SK-N-SH treated with all-trans-retinoic acid at 6 μM for 48 hours (cell line): ENCODE data around the gene NFKB1.

Source experiments
- ATAC-seq: fragments of 200-7000 bp; cut with Tn5 transposase; 3 replicates; pipeline ENCODE4 v1.9.1; 2020; ENCODE audit warnings: mild to moderate bottlenecking, moderate library complexity
- ARNTL ChIP-seq: fragments of 450-650 bp; formaldehyde crosslinking; IDR thresholded peaks from 2 replicates; pipeline ENCODE4 v1.5.0; 2020; ENCODE audit warnings: low read depth, mild to moderate bottlenecking, moderate library complexity, borderline replicate concordance
- BACH2 ChIP-seq: fragments of 250-450 bp; sonication (Bioruptor Pico); IDR thresholded peaks from 2 replicates; pipeline ENCODE4 v1.9.0; 2021; ENCODE audit warnings: mild to moderate bottlenecking, borderline replicate concordance
- CREB5 ChIP-seq: fragments of 250-450 bp; sonication (Bioruptor Pico); IDR thresholded peaks from 2 replicates; pipeline ENCODE4 v1.5.1; 2020; ENCODE audit warnings: low read depth, mild to moderate bottlenecking, moderate library complexity
- ESRRG ChIP-seq: fragments of 250-450 bp; sonication (Bioruptor Pico); IDR thresholded peaks from 2 replicates; pipeline ENCODE4 v1.6.1; 2021; ENCODE audit warnings: mild to moderate bottlenecking
- GLIS3 ChIP-seq: fragments of 250-450 bp; sonication (Bioruptor Pico); IDR thresholded peaks from 2 replicates; pipeline ENCODE4 v1.5.0; 2020; ENCODE audit warnings: mild to moderate bottlenecking, moderate library complexity
- ISL1 ChIP-seq: fragments of 250-450 bp; sonication (Bioruptor Pico); IDR thresholded peaks from 2 replicates; pipeline ENCODE4 v2.1.2; 2022; ENCODE audit warnings: mild to moderate bottlenecking, moderate library complexity
- OSR1 ChIP-seq: fragments of 250-450 bp; sonication (Bioruptor Pico); IDR thresholded peaks from 2 replicates; pipeline ENCODE4 v1.8.0; 2022; ENCODE audit warnings: moderate library complexity, mild to moderate bottlenecking, inconsistent platforms
- PPARA ChIP-seq: fragments of 250-450 bp; sonication (Bioruptor Pico); IDR thresholded peaks from 2 replicates; pipeline ENCODE4 v1.5.0; 2020; ENCODE audit warnings: mild to moderate bottlenecking, borderline replicate concordance
- RARB ChIP-seq: fragments of 250-450 bp; sonication (Bioruptor Pico); IDR thresholded peaks from 2 replicates; pipeline ENCODE4 v1.8.0; 2021; ENCODE audit warnings: mild to moderate bottlenecking, moderate library complexity
- SNAI2 ChIP-seq: fragments of 250-450 bp; sonication (Bioruptor Pico); IDR thresholded peaks from 2 replicates; pipeline ENCODE4 v1.5.0; 2020; ENCODE audit warnings: mild to moderate bottlenecking, moderate library complexity
- TCF4 ChIP-seq: fragments of 250-450 bp; sonication (Bioruptor Pico); IDR thresholded peaks from 2 replicates; pipeline ENCODE4 v1.8.0; 2021; ENCODE audit warnings: mild to moderate bottlenecking, moderate library complexity, borderline replicate concordance
- TOX ChIP-seq: fragments of 250-450 bp; sonication (Bioruptor Pico); IDR thresholded peaks from 2 replicates; pipeline ENCODE4 v1.8.0; 2021; ENCODE audit warnings: mild to moderate bottlenecking, moderate library complexity, borderline replicate concordance
- TSHZ2 ChIP-seq: fragments of 250-450 bp; sonication (Bioruptor Pico); IDR thresholded peaks from 2 replicates; pipeline ENCODE4 v1.5.0; 2020; ENCODE audit warnings: mild to moderate bottlenecking, moderate library complexity
- ZC3H10 ChIP-seq: fragments of 250-450 bp; sonication (Bioruptor Pico); IDR thresholded peaks from 2 replicates; pipeline ENCODE4 v1.5.1; 2021; ENCODE audit warnings: mild to moderate bottlenecking, moderate library complexity
- ZFP3 ChIP-seq: fragments of 250-450 bp; sonication (Bioruptor Pico); IDR thresholded peaks from 2 replicates; pipeline ENCODE4 v1.5.0; 2020; ENCODE audit warnings: mild to moderate bottlenecking, moderate library complexity
- ZFP30 ChIP-seq: fragments of 450-650 bp; formaldehyde crosslinking; IDR thresholded peaks from 2 replicates; pipeline ENCODE4 v1.5.0; 2022; ENCODE audit warnings: mild to moderate bottlenecking, moderate library complexity
- ZNF565 ChIP-seq: fragments of 450-650 bp; formaldehyde crosslinking; conservative IDR thresholded peaks from 2 replicates; pipeline ENCODE4 v1.5.0; 2020; ENCODE audit warnings: low read depth, mild to moderate bottlenecking, moderate library complexity
- ZNF70 ChIP-seq: fragments of 450-650 bp; formaldehyde crosslinking; IDR thresholded peaks from 2 replicates; pipeline ENCODE4 v1.5.0; 2020; ENCODE audit warnings: mild to moderate bottlenecking, moderate library complexity
- ZNF8 ChIP-seq: fragments of 450-650 bp; formaldehyde crosslinking; IDR thresholded peaks from 2 replicates; pipeline ENCODE4 v1.5.0; 2020; ENCODE audit warnings: mild to moderate bottlenecking, moderate library complexity
- TF ChIP-seq, protein P1 (sequence below): fragments of 250-450 bp; sonication (Bioruptor Pico); IDR thresholded peaks from 2 replicates; pipeline ENCODE4 v1.8.0; 2020; ENCODE audit warnings: mild to moderate bottlenecking, moderate library complexity, borderline replicate concordance
- TF ChIP-seq, protein P2 (sequence below): fragments of 250-450 bp; sonication (Bioruptor Pico); IDR thresholded peaks from 2 replicates; pipeline ENCODE4 v1.5.1; 2021; ENCODE audit warnings: mild to moderate bottlenecking, moderate library complexity
- TF ChIP-seq, protein P3 (sequence below): fragments of 250-450 bp; sonication (Bioruptor Pico); IDR thresholded peaks from 2 replicates; pipeline ENCODE4 v1.8.0; 2021; ENCODE audit warnings: low read depth, mild to moderate bottlenecking, moderate library complexity, borderline replicate concordance

The NFKB1 gene

GRCh38 chr4:102554992-102555391 is 53.8 kb downstream of the NFKB1 start (continued):
- TF ChIP-seq TSHZ2 (CRISPR knock-in tag) = no peak

GRCh38 chr4:102557636-102558035 is 56.5 kb downstream of the NFKB1 start:
- no peak for ATAC-seq
- TF ChIP-seq RARB = no peak
- TF ChIP-seq ARNTL (CRISPR knock-in tag) = no peak
- TF ChIP-seq, protein P1, sequence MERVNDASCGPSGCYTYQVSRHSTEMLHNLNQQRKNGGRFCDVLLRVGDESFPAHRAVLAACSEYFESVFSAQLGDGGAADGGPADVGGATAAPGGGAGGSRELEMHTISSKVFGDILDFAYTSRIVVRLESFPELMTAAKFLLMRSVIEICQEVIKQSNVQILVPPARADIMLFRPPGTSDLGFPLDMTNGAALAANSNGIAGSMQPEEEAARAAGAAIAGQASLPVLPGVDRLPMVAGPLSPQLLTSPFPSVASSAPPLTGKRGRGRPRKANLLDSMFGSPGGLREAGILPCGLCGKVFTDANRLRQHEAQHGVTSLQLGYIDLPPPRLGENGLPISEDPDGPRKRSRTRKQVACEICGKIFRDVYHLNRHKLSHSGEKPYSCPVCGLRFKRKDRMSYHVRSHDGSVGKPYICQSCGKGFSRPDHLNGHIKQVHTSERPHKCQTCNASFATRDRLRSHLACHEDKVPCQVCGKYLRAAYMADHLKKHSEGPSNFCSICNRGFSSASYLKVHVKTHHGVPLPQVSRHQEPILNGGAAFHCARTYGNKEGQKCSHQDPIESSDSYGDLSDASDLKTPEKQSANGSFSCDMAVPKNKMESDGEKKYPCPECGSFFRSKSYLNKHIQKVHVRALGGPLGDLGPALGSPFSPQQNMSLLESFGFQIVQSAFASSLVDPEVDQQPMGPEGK (CRISPR knock-in tag) = no peak
- no peak for TF ChIP-seq TOX (CRISPR knock-in tag)
- TF ChIP-seq ZFP3 = no peak
- TF ChIP-seq, protein P2, sequence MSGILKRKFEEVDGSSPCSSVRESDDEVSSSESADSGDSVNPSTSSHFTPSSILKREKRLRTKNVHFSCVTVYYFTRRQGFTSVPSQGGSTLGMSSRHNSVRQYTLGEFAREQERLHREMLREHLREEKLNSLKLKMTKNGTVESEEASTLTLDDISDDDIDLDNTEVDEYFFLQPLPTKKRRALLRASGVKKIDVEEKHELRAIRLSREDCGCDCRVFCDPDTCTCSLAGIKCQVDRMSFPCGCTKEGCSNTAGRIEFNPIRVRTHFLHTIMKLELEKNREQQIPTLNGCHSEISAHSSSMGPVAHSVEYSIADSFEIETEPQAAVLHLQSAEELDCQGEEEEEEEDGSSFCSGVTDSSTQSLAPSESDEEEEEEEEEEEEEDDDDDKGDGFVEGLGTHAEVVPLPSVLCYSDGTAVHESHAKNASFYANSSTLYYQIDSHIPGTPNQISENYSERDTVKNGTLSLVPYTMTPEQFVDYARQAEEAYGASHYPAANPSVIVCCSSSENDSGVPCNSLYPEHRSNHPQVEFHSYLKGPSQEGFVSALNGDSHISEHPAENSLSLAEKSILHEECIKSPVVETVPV = no peak
- TF ChIP-seq ESRRG (CRISPR knock-in tag) = no peak
- TF ChIP-seq ISL1 = no peak
- no peak for TF ChIP-seq ZFP30 (CRISPR knock-in tag)
- no peak for TF ChIP-seq ZNF8
- TF ChIP-seq SNAI2 (CRISPR knock-in tag) = no peak
- no peak for TF ChIP-seq GLIS3 (CRISPR knock-in tag)
- no peak for TF ChIP-seq ZNF565 (CRISPR knock-in tag)
- TF ChIP-seq CREB5 = no peak
- TF ChIP-seq, protein P3, sequence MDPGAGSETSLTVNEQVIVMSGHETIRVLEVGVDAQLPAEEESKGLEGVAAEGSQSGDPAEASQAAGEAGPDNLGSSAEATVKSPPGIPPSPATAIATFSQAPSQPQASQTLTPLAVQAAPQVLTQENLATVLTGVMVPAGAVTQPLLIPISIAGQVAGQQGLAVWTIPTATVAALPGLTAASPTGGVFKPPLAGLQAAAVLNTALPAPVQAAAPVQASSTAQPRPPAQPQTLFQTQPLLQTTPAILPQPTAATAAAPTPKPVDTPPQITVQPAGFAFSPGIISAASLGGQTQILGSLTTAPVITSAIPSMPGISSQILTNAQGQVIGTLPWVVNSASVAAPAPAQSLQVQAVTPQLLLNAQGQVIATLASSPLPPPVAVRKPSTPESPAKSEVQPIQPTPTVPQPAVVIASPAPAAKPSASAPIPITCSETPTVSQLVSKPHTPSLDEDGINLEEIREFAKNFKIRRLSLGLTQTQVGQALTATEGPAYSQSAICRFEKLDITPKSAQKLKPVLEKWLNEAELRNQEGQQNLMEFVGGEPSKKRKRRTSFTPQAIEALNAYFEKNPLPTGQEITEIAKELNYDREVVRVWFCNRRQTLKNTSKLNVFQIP = no peak
- no peak for TF ChIP-seq TSHZ2 (CRISPR knock-in tag)
- no peak for TF ChIP-seq PPARA (CRISPR knock-in tag)
- TF ChIP-seq TCF4 = no peak
- no peak for TF ChIP-seq OSR1 (CRISPR knock-in tag)

GRCh38 chr4:102560115-102560514 is 59.0 kb downstream of the NFKB1 start:
- no peak for ATAC-seq
- TF ChIP-seq ZNF70 (CRISPR knock-in tag) (no peak), ZNF8 (no peak), ZFP30 (CRISPR knock-in tag) (no peak), GLIS3 (CRISPR knock-in tag) (no peak), TOX (CRISPR knock-in tag) (no peak), BACH2 (no peak), SNAI2 (CRISPR knock-in tag) (no peak), ZFP3 (no peak), PPARA (CRISPR knock-in tag) (no peak), ZC3H10 (no peak), TCF4 (no peak), CREB5 (no peak), RARB (no peak)
- TF ChIP-seq, protein P3 = no peak
